HG02938 (cell line): ENCODE data around the gene MYLK4.

Experiments used
- ATAC-seq: cut with Tn5 transposase; IDR thresholded peaks from one replicate; pipeline ENCODE4 v1.9.1; 2021; ENCODE audit warnings: mild to moderate bottlenecking, moderate library complexity; ENCODE audit not compliant: unreplicated experiment

The MYLK4 gene

GRCh38 chr6:2665146-2666070, 85.3 kb downstream of the MYLK4 start:
- ATAC-seq, result no peak

- ATAC-seq, result no peak
Observed at GRCh38 chr6:2663123-2663522, 87.6 kb downstream of the MYLK4 start.

GRCh38 chr6:2661651-2662050, 89.1 kb downstream of the MYLK4 start:
- no peak for ATAC-seq

GRCh38 chr6:2659882-2660281, 90.8 kb downstream of the MYLK4 start:
- ATAC-seq, result no peak

GRCh38 chr6:2659381-2659780, 91.3 kb downstream of the MYLK4 start:
- no peak for ATAC-seq

- ATAC-seq, result peak; percentile 86
Observed at GRCh38 chr6:2658788-2659187, 91.9 kb downstream of the MYLK4 start.

GRCh38 chr6:2656460-2657079, 94.2 kb downstream of the MYLK4 start:
- no peak for ATAC-seq

GRCh38 chr6:2655844-2656433, 94.8 kb downstream of the MYLK4 start:
- no peak for ATAC-seq

- ATAC-seq, result no peak
Observed at GRCh38 chr6:2653369-2654032, 97.2 kb downstream of the MYLK4 start.

GRCh38 chr6:2652611-2653010, 98.1 kb downstream of the MYLK4 start:
- ATAC-seq, result no peak

GRCh38 chr6:2651961-2652360, 98.8 kb downstream of the MYLK4 start:
- no peak for ATAC-seq

GRCh38 chr6:2651536-2651935, 99.2 kb downstream of the MYLK4 start:
- no peak for ATAC-seq

- no peak for ATAC-seq
Observed at GRCh38 chr6:2646346-2646745, 104.4 kb downstream of the MYLK4 start.

GRCh38 chr6:2643935-2644539, 106.7 kb downstream of the MYLK4 start:
- no peak for ATAC-seq

GRCh38 chr6:2643130-2643529, 107.6 kb downstream of the MYLK4 start:
- ATAC-seq, result no peak

GRCh38 chr6:2641044-2641725, 109.5 kb downstream of the MYLK4 start:
- ATAC-seq, result peak; percentile 58

GRCh38 chr6:2640551-2640950, 110.2 kb downstream of the MYLK4 start:
- no peak for ATAC-seq

GRCh38 chr6:2639896-2640295, 110.8 kb downstream of the MYLK4 start:
- no peak for ATAC-seq

GRCh38 chr6:2639167-2639566, 111.6 kb downstream of the MYLK4 start:
- ATAC-seq, result no peak

- ATAC-seq, result no peak
Observed at GRCh38 chr6:2636672-2637071, 114.0 kb downstream of the MYLK4 start.
